Glomerular visceral epithelial cell (primary cell): Measurements from ENCODE around the gene GSG1.
"Not testable (repeated sequence)": the region's sequence is repeated elsewhere in the genome, so short reads cannot be mapped to it uniquely, and the experiment has no call there.

Experiments
- DNase-seq: peaks from one replicate; pipeline ENCODE4 v3.0.0-alpha.2; 2016; ENCODE audit errors: extremely low spot score

Gene GSG1

GRCh38 chr12:13093191-13093847 is 10.1 kb downstream of the GSG1 start:
- DNase-seq, result peak; percentile 7

DNA sequence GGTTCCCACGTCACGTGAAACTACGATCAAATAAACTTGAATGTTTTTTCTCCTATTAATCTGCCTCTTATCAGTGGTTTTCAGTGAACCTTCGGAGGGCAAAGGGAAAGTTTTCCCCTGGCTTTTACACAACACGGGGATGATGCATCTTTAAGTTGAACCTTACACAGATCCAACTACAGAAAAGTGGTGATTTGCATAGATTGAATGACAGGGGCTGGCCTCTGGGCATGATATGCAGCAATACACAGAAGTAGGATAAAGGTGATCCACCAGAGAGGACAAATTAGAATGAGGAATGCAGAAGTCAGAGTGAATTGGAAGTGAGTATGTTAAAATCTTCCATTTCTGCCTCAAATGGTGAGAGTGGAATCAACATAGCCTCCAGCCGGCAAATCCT is 11.6 kb downstream of the GSG1 start:
- DNase-seq, result no peak

DNA sequence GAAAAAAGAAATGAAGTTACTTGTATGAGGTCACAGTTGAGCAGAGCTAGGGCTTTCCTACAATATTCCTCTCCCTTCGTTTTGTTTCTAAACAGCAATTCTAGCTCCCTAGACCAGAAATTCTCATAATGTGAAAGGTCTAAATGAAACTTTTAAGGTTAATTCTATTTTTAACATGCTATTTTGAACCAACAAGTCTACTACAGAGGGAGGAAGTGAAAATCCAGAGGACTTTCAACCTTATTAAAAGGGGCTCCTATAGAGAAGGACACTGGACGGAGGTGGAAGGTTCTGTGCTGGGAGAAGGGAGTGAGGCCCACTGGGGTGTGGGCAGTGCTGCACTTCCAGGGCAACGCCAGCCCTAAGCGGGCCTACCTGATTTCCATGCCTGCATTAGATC is 13.4 kb downstream of the GSG1 start:
- DNase-seq, result no peak

DNA sequence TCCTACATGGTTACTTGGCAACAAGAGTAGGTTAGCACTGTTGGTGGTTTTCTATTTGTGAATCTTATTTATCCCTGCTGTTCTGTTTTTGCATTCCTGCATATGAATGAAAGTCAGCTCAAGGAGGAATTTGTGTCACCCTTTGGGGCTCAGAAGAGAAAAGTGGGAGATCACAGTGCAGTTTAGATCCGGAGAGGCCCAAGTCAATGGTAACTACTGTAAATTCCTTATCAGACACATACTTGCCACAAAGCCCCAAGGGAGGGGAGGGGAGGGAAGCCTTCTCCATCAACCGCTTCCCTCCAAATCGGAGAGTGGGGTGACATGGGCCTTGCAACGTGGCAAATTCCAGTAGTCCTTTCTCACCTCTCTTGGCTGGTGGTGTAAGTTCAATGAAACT is 15.0 kb downstream of the GSG1 start:
- DNase-seq, result no peak

DNA sequence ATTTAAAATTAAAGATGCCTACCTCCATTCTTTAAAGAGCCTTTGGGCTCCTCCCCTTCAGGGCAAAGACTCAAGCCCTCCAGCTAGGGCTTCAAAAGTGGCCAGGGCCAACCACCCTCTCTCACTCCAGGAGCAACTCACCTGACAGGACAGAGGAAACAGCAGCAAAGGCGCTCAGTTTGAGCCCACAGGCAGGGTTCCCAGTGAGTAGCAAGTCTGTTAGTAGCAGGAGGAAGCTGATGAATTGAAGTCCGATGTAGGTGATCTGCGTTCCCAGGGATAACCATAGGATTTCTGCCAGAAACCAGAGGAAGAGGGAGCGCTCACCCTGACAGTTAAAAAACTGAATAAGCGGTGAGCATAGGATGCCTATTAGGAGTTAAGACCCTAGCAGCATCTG is 15.7 kb downstream of the GSG1 start:
- DNase-seq, result no peak

DNA sequence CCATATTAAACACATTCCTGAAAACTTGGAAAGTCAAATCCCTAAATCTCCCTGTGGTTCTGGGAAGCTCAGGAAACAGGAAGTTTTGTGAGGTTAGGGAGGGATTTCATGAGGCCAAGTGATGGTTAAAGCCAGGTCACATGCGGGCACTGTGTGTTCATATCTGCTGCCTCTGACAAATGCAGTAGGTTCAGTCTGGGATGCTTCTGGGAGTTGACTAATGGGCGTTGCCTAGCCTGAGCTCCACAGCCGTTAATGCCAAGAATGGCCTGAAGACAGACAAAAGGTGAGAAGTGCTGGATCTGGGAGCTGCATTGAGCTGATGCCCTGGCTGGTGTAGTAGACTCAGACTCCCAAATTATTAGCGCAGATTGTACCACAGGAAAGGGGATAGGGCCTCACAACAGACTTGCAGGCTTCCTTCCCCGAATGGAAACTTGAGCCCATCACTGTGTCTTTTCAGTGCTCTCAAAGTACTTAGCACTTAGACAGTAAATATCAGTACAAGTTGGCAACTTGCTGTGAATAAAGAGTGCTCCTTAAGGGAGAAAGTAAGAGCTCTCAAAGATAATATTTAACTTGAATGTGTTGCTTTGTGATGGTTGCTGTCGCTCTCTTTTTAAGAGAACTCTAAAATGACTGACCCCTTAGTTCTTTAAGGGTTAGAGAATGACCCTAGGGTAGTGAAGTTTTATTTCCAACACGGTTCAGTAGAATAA is 17.3 kb downstream of the GSG1 start:
- DNase-seq, result no peak

- DNase-seq, result no peak
These were observed 18.4 kb downstream of the GSG1 start for GRCh38 chr12:13084898-13085640.

GRCh38 chr12:13083638-13084037 is 19.8 kb downstream of the GSG1 start:
- not testable (repeated sequence) for DNase-seq

DNA sequence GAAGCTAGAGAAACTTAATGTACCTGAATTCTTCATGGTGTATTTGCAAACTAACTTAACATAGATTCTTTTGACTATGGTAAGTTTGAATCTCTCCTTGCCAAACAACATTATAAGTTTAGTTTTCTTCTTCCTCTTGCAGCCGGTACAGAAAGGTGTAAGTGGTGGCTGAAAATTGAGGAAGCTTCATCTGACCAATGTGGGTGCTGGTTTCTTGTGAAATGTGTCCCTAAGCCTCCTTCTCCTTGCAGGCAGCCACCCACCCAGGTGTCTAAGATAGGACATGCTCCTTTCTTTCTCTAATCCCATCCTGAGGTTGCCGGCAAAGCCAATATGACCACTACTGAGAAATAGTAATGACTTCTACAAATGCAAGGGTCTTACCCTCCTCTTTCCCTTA is 20.6 kb downstream of the GSG1 start:
- no peak for DNase-seq

DNA sequence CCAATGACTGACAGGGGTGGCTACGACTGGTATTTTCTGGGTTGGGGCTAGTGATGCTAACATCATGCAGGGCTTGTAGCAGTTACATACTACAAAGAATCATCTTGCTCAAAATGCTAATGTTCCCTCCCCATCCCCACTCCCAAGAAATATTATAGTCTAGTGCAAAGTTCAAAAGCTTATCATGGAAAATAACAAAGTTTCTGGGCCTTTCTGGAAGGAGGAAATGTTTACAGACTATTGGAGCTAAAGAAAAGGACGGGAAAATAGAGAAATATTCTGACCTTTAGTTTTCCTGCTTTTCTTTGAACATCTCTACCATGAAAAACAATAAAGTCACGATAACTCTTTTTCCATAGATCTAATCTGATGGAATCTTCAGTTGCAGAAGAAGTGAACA is 23.2 kb downstream of the GSG1 start:
- no peak for DNase-seq

- no peak for DNase-seq
These were observed 24.0 kb downstream of the GSG1 start for GRCh38 chr12:13079440-13079906.

GRCh38 chr12:13075786-13076570 is 27.5 kb downstream of the GSG1 start:
- no peak for DNase-seq

DNA sequence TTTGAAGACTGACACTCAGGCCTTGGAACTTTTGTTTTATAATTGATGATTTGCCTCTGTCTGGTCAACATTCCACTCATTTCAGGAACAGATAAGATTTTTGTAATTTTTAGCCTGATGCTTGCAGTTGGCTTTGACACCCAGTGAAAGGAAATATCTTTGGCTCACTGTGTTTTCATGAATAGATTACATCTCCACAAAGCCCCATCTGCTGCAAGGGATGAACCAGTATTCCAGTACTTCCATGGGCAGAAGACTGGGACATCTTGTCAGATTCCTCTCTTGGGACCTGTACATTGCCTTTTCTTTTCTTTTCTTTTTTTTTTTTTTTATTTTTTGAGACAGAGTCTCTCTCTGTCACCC is 28.4 kb downstream of the GSG1 start:
- no peak for DNase-seq

DNA sequence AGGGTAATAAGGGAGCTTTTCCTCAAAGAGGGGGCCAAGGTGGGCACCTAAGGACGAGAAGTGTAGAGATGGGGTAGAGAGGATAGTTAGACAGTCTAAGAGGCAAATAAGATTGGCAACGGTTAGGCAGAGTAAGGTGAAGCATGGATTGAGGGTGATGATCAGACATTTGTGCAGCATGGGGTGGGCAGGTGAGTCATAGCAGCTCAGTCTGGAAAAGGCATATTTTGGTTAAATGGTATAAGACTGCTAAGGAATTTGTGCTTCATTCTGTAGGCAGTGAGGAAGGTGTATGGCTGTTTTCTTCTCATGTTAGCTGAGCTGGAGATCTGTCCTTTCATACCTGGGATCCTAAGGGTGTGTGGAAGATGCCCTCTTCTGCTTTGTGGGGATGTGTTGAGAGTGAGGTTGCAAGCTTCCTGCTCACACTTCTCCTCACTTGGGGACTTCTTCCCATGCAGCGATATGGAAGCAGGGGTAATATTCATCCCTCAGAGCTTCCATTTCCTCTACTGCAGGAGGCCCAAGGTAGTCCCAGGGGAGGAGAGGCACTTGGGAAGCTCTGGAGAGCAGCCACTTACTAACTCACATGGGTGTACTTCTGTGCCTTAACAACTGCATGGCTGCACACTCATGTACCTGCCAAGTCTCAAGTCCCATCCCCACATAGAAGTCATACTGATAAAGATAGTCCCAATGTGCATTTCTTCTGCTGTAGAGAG is 28.9 kb downstream of the GSG1 start:
- DNase-seq, result no peak

GRCh38 chr12:13073173-13073572 is 30.3 kb downstream of the GSG1 start:
- no peak for DNase-seq

DNA sequence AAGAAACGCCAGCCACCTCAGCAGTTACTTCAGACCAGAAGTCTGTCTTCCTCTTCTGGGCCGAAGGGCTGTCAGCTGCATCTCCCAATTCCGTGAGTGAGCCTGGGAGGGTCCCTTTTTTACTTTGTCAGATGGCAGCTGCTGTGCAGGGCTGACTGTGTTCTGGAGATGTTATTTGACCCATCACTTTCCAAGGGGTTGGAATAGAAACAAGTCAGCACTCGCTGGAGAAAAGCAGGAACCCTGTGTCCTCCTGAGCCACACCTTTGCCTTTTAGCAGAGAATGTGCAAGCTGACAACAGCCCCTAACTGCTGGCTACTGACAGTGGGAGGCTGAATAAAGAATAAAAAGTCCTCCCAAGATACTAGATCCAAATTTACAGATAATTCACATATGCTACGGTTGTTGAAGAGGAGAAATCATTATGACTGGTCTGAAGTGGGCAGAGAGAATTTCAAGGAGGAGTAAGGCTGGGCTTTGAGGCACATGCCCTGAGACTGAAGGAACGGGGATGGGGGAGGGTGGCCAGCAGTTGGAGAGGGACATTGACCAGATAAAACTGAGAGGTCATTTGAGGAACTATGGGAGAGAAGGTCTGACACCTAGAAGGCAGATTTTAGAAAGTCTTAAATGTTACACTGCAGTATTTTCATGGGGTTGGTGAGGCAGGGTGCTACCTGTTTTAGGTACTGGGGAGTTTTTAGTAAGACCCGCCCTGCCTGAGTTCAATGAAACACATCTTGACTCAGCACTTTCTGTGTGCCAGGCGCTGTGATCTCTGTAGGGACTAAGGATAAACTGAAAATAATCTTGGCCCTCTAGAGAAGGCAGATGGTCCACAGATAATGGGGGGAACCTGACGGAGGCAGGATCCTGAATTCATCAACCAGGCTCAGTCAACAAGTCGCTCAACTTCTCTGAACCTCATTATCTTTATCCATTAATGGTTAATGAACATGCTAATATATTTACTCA is 31.9 kb downstream of the GSG1 start:
- DNase-seq, result no peak

GRCh38 chr12:13069380-13069779 is 34.1 kb downstream of the GSG1 start:
- DNase-seq, result no peak

DNA sequence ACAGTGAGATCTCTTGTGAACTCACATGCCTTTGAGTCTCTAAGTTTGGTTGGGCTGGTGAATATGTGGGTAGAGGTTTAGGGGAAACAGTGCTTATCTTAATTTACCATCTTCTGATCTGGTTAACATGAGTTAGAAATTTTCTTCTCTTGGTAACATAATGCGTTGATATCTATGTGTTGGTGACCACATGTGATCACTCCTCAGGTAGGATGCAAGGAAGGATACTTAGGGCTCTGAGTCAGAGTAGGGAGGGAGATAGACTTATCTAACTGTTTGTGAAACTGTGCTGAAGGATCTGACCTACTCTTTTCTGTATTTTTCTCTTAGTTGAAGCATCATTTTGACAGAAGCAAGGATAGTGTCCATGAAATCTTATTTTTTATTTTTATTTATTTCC is 36.1 kb downstream of the GSG1 start:
- DNase-seq, result no peak

DNA sequence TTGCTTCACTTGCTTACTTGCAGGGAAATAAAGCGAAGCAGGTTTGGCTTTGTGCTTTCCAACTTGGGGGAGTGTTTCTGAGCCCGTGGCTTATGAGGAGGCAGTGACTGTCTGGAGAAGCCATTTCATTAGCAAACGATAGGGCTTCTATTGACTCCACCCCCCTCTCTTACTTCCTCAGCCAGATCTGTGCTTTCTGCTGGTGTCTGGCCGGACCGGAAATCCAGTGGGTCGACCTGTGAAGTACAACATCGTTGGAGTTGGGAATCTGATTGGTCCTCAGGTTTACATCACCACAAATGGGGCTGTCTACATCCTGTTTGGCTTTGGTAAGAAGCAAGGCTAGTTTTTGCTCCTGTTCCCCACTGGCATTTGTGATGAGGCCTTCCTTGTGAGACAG is 37.0 kb downstream of the GSG1 start:
- DNase-seq, result no peak

GRCh38 chr12:13066014-13066413 is 37.5 kb downstream of the GSG1 start:
- DNase-seq, result no peak
